ENCODE results near the gene HYDIN. TPM values are rescaled to one million over a fixed set of nuclear protein-coding genes. Genes with fewer than 3 reads are reported as not detected.
"Not testable (repeated sequence)": the region's sequence is repeated elsewhere in the genome, so short reads cannot be mapped to it uniquely, and the experiment has no call there.

HYDIN gene
- total RNA-seq, 1 donor from 2014 or later, result not detected

DNA sequence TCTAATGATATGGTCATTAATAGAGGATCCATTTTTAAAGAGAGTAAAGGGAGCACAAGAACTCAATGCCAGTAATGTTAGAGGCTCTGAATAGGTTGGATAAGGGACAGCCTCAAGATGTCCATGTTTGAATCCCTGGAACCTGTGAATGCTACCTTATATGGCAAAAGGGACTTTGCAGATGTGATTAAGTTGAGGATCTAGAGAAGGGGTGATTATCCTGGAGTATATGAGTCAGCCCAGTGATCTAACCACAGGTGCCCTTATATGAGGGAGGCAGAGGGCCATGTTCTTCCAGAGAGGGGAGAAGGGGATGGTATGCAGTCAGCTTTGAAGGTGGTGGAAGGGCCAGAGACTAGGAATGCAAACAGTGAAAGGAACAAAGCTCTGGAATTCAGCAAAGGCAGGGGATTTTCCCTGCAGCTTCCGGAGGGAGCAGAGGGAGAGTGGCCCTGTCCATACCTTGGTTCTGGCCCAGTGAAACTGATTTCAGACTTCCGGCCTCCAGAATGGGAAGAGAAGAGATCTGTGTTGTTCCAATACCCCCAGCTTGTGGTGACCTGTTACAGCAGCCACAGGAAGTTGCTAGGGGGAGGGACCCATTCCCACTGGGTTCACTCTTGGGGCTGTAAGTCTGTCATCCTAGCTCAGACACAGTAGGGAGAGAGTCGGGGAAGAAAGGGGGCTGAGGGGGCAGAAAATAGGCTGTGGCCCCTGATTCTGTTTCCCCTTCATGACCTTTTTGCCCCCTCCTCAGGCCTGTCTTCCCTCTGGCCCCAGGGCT lies 220.9 kb downstream of the HYDIN start:
- not testable (repeated sequence) for DNase-seq (ENCODE audit: low read depth in 2 of 2)

DNA sequence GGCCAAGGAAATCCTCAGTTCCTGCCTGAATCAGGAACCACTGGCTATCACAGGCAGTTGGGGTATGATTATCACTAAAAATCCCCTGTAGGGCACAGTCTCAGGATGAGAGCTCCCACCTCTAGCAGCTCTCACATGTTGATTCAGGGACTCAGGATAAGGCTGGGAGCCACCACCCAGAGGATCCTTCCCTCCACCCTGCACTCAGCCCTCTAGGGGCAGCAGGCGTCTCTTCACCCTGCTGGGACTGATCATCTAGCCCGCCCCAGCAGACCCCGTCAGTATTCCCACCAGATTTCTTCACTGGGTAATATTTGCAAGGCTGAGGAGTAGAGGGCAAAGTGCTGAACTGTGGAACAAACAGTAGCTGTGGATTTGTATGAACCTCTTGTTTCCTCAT lies 224.0 kb downstream of the HYDIN start:
- not testable (repeated sequence) for DNase-seq (ENCODE audit: low read depth in 2 of 2)

DNA sequence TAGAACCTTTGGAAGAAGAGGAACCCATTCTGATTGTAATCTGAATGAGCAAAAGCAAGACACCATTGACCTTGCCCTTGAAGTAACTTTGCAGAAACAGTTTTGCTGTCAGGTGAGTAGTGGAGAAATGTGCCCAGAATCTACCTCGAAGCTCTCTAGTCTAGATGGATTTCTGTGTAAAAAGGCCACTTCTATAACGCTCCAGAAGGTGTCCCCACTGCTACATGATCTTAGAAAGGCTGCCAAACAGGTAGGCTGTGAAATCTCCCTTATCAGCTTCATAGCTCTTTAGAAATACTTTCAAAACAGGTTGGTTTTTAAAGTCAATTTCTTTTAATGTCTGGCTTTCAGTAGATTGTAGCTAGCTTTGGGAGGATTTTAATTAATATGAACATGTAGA lies 230.8 kb downstream of the HYDIN start:
- peak in 1 of 2 donors; percentile 35 for DNase-seq (ENCODE audit: low read depth in 2 of 2)

DNA sequence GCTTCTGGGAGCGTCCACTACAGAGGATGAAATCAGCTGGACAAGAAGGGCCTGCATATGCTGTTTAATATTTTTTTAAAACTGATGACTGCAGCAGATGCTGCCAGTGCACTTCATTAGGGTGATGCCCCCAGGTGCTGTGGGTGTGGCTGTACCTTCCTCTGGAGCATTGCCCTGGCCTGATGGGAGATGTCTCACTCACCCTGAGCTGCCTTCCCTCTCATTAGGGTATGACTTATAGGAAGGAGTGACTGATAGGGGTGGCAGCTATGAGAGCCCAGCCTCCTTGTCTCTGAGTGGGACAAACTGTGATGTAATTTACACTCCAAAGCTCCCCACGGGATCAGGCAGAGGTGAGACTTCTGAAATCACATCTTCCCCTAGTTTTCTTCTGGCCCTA lies 234.7 kb downstream of the HYDIN start:
- DNase-seq (ENCODE audit: low read depth in 2 of 2), result not testable (repeated sequence)

DNA sequence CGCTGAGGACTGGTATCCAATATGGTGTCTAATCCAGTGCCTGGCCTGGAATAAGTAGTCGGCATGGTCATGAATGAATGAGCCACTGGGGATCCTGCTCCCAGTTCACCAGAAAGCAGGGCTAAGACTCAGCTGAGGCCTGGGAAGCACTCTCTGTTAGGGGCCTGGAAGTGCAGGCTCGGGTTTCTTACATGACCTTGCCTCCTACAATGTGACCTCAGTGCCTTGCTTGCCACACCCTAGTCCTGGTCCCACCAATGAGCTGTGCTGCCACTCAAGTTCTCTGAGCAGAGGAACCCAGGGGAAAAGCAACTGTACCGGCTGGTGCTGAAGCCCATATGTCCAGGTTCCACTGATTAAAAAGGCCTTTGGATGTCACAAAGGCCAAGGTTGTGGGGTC lies 238.0 kb downstream of the HYDIN start:
- not testable (repeated sequence) for DNase-seq (ENCODE audit: low read depth in 2 of 2)

DNA sequence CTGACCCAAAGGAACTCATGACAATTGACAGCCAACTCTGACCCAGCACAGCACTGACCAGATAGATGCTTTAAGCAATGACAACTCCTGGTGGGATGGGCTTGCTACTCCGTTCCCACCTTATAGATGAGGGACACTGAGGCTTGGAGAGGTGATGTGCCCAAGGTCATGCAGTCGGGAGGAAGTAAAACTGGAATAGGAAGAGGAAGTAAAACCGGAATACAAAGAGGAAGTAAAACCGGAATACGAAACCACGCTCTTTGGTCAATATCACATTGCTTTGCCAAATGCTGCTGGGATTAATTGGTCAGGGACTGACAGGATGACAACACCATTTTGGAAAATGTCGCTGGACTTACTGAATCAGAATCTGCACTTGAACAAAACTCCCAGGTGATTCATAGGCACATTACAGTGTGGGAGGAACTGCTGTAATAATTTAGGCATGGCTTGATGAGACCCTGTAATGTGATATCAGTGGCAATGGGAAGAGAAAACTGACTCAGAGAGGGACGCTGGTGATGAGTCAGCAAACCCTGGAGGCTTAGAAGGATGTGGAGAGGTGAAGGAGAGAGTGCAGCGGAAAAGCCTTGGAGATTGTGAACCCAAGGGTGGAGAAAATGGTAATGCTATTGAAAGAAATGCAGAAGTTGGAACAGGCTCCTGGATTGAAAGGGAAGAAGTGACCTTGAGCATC lies 243.4 kb downstream of the HYDIN start:
- not testable (repeated sequence) for DNase-seq (ENCODE audit: low read depth in 2 of 2)

DNA sequence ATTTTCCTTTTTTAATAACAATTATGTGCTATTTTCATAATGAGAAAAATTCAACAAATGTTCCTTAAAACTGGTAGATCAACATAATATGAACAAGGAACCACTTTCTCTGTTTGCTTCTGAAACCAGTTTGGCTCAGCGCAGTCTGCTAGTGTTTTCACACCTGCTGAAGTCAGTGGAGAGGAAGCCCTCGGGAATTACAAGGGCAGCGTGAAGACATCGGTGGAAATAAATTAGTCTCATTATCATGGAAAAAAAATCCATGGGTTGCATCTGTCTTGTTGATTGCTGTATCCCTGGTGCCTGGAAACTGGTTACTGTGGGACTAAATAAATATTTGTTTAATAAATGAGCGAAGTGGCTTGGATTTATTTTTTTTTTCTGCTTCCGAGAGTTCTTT lies 245.8 kb downstream of the HYDIN start:
- not testable (repeated sequence) for DNase-seq (ENCODE audit: low read depth in 2 of 2)

DNA sequence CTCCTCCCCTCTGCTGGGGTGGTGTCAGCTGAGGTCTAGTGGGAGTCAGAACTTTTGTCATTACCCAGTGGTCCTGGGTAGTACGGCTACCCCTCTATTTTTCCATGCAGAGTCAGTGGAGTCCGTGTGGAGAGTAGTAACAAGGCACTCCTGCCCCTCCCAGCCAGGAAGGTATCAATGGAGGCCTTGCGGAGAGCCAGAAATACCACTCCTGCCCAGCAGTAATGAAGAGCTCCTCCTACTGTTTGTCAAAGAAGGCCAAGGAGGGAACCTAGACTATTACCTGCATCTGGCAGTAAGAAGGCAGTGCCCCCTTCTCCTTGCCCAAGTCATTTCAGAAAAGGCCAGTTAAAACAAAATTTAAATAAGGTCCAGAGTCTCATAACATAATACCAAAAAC lies 262.2 kb downstream of the HYDIN start:
- DNase-seq (ENCODE audit: low read depth in 2 of 2), result not testable (repeated sequence)

DNA sequence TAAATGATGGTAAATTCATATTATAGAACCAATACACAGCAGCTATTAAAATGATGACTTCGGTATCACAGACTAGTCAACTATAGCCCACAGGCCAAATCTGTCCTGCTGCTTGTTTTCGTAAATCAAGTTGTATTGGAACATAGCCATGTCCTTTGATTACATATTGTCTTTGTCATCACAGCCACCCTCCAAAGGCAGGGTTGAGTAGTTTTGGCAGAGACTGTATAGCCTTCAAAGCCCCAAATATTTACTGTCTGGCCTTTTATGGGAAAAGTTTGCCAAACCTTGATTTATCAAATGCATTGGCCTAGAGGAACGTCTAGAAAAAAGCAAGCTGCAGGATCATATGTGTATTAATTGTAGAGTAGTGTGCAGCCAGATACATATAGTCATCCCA lies 270.4 kb downstream of the HYDIN start:
- DNase-seq (ENCODE audit: low read depth in 2 of 2), result not testable (repeated sequence)

DNA sequence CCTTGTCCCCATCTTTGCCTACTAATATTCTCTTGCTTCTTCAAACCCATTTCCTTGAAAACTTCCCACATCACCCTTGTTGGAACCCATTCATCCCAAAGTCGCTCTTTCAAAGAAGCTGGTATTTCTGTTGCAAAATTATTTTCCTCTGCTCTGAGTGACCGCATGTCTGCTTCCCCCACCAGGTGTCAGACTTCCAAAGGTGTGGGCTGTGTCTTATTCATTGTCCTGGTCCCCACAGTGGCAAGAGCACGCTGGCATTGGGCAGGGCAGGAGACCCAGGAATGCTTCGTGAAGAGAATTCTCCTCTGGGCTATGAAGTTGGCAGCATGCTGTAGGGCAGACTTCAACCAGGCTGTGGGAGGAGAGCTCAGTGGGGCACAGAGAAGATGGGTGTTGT lies 275.6 kb downstream of the HYDIN start:
- DNase-seq (ENCODE audit: low read depth in 2 of 2), result not testable (repeated sequence)

DNA sequence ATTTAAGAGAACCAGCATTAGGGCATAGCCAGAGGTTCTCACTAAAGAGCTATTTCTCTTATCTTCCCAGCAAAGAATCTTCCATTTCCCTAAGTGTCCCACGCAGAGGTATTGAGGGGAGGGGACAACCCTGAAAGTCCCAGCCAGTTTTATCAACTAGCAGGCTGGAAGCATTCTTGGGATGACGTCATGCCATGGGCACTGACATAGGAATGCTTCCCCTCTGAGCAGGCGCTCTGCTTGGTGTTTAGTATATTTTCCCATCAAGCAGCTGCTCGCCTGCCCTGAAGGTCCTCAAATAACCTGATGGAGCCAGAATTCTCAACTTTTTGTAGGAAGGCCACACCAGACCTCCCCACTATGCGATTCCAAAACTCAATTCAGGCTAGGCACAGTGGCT lies 276.7 kb downstream of the HYDIN start:
- DNase-seq (ENCODE audit: low read depth in 2 of 2), result not testable (repeated sequence)

DNA sequence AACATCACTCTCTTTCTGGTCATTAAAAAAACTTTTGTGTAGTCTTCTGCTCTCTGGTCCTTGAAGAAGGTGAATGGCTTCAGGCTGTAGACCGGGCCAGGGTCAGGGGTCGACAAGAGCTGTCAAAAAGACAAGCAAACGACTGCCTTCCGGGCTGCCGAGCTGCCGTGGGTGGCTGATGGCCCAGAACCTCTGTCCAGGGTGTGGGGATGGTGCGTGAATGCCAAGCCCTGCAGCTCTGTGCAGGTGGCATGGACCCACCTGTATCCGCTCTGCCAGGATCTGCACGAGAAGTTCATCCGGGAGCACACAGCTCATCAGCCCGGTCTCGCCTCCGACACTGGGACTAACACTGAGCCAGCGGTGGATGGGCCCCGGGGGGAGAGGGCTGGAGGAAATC lies 287.0 kb downstream of the HYDIN start:
- DNase-seq (ENCODE audit: low read depth in 2 of 2), result not testable (repeated sequence)

DNA sequence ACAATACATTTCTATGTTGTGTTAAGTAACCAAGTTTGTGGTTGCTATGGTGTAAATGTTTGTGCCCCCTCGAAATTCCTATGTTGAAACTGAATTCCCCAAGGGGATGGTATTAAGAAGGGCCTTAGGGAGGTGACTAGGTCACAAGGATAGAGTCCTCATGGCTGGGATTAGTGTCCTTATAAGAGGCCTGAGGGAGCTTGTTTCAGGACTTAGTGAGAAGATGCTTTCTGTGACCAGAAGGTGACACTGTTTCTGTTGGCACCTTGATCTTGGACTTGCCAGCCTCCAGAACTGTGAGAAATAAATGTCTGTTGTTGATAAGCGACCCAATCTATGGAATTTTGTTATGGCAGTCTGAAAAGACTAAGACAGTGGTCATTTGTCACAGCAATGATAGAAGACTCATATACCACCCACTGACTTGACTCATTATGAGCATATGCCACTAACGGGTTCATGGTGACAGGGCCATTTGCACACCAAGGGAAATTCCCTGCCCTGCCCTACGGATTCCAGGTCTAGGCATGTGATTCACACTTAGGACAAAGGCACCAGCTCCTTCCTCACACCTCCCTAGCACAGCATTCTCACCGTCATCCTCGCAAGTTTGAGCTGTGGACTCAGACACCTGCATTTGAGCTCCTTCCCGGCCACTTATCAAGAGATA lies 290.7 kb downstream of the HYDIN start:
- DNase-seq (ENCODE audit: low read depth in 2 of 2), result not testable (repeated sequence)

DNA sequence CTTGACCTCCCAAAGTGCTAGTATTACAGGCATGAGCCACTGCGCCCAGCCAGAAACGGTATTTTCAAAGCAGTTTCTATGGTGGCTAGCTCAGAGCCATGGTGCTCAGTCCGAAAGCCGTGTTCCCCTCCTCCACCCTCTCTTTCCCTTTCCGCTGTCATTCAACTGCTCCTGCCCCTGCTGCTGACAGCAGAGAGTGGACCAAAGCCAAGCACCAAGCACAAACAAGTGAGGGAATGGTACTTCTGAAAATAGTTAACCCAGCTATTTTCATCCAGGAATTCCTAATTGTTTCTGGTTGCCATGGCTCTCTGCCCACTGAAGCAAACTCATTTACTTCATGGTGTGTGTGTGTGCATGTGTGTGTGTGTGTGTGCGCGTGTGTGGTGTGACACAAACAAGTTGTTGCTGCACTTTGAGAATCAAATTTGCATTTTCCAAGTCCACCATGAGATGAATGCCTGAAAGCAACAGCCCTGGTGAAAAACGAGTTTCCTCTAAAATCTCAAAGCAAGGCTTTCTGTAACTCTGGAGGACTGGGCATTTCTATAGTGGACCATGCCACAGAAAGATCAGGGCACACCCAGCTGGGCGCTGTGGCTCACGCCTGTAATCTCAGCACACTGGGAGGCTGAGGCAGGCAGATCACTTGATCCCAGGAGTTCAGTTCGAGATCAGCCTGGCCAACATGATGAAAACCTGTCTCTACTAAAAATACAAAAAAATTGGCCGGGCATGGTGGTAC lies 293.6 kb downstream of the HYDIN start:
- DNase-seq (ENCODE audit: low read depth in 2 of 2), result peak; percentile 33 to 79

DNA sequence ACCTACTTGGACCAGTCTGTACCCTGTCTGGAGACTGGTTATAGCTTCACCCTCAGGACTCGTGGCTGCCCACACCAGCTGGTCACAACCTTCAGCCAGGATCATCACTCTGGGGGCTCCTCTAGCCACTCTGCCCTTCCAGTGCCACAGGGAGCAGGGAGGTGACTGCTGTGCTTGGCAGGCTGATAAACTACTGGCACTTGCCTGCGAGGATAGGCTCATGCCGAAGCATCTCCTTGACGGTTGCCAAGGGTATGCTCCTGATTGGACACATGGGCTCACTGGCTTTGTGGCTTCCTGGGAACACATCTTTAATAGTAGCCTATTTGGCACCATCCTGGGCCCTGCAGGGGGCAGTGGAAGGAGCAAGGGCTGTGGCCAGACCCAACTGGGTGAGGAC lies 295.2 kb downstream of the HYDIN start:
- DNase-seq (ENCODE audit: low read depth in 2 of 2), result not testable (repeated sequence)

DNA sequence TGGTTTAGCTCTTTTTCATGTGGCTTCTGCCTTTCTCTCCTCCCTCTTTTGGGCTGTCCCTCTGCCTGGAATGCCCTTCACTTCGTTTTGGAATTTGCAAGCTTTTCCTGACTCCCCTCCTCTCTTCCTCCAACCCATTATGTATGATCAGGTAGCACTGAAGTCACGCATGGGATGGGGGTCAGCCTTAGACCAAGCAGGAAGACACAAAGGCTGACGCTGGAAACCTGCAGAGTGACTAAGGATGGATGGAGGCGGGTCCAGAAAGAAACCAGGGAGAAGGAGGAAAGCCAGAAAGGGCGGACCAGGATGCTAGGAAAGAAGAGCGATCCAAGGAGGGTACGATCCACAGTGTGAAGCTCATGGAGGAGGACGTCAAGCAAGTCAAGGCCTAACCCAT lies 296.8 kb downstream of the HYDIN start:
- DNase-seq (ENCODE audit: low read depth in 2 of 2), result not testable (repeated sequence)

DNA sequence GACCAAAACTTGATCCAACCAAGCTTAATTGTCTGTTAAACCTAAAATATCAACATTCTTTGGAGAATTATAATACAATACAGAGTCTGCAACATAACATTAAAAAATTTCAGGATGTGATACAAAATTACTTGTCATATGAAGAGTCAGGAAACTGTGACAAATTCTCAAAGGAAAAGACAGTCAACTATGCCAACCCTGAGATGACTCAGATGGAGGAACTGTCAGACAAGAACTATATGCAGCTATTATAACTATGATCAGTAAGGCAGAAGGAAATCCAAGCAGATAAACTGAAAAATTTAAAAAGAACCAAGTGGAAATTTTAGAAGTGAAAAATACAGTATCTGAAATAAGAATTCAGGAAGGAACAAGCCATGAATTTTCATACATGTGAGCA lies 299.8 kb downstream of the HYDIN start:
- DNase-seq (ENCODE audit: low read depth in 2 of 2), result not testable (repeated sequence)

DNA sequence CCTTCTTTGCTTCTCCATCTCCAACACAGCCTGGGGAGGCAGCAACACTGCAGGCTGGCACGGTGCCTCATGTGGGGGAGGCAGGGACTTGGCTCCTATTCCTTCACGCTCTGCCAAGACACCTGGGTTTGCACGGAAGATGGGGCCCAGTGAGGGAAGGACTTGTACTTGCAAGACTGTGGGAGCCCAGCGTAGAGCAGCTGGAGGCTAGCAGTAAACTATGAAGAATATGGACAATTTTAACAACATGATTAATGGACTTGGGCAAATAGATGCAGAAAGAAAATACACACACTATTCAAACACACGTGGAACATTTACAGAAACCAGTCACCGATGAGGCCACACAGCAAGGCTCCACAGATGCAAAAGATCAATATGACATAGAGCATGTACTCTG lies 308.4 kb downstream of the HYDIN start:
- not testable (repeated sequence) for DNase-seq (ENCODE audit: low read depth in 2 of 2)

DNA sequence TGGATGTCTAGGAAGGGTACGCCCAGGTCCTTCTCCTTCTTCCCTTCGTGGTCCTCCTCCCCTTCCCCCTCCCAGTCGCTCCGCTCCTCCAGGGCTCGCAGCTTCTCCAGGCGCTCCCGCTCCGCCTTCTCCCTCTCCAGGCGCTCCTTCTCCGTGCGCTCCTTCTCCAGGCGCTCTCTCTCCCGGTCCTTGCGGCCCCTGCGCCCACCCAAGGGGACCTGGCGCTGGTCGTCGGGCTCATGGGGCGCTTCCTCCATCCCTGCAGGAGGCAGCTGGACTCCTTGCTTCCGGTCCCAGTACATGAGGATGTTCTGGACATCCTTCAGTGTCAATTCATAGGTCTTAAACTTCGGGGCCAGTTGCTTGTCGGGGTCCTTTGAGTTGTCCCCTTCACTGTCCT lies 309.9 kb downstream of the HYDIN start:
- DNase-seq (ENCODE audit: low read depth in 2 of 2), result not testable (repeated sequence)

DNA sequence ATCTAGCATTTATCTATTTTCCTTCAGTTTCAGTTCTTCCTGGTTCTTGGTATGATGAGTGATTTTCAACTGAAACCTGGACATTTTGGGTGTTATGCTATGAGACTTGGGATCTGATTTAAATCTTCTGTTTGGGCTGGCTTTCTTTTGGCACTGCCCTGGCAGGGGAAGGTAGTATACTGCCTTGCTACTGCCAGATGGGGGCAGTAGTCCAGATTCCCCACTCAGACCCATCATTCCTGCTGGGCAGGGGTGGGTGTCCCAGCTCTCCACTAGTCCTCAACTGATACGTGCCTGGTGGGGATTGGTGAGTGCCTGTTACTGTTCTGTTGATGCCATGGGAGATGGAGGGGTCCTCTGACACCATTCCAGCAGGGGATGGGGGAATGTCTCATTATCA lies 342.3 kb downstream of the HYDIN start:
- DNase-seq (ENCODE audit: low read depth in 2 of 2), result not testable (repeated sequence)

DNA sequence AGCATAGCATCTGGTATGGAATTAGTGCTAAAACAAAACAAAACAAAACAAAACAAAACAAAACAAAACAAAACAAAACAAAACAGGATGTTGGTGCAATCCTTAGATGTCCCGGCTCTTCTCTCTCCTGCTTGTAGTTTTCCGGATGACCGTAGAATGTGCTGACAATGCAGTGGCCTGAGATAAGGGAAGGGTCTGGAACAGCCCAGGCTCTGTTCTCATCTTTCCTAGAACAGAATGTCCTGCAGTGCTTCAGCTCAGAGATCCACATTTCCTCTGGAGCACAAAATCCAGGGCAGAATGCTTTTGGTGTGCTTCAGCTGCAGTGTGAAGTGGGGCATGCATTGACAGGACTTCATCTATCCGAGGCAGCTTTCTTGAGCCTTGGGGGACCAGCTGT lies 345.9 kb downstream of the HYDIN start:
- not testable (repeated sequence) for DNase-seq (ENCODE audit: low read depth in 2 of 2)

DNA sequence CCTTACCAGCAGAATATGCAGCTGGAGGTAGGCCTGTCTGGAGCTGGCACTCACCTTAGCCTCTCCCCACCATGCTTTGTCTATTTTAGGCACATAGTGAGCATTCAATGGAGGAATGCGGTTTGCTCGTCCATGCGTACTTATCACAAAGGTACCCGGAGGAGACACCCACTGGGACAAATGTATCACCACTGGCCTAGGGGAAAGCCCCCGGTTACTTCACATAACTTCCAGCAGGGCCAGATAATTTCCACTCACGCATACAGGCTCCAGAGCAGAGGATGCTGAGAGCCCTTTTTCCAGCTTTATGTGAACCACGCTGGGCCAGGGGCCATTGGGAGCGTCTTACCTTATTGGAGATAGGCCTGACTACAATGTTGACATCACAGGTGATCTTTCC lies 348.2 kb downstream of the HYDIN start:
- DNase-seq (ENCODE audit: low read depth in 2 of 2), result not testable (repeated sequence)

Data from dermis microvascular lymphatic vessel endothelial cell (primary cell).